ENCODE results near the gene BAIAP2. TPM values are rescaled to one million over a fixed set of nuclear protein-coding genes. Genes with fewer than 3 reads are reported as not detected.

BAIAP2 gene
- total and polyA plus RNA-seq, 8 donors = 4.7 to 16.4 (median 11.1) TPM

GRCh38 chr17:80989586-80989913 is 45.4 kb upstream of the BAIAP2 start:
- no peak for ATAC-seq
- H3K4me3 ChIP-seq = no peak overlapping the region
- intact Hi-C loops (cut with DNase I) = no loop called here

GRCh38 chr17:80990921-80991644 is 43.9 kb upstream of the BAIAP2 start:
- Histone ChIP-seq H3K27me3 (no peaks in the 10 kb centered on the region), H3K4me1 (peaks cover 0 to 15% (median 8%) of the 10 kb centered on the region in 3 donors), H3K9me3 (no peaks in the 10 kb centered on the region), H3K4me3 (peak overlapping the region; percentile 93 to 99 (median 98)), H3K36me3 (peaks cover 0 to 10% (median 0%) of the 10 kb centered on the region in 3 donors), H3K27ac (no peak overlapping the region)
- ATAC-seq (peak in 1 of 4 donors; percentile 5), DNase-seq (peak in 1 of 6 donors; percentile 46), FAIRE-seq (no peak)
- WGBS, 2 donors = 22 to 30% methylated on average over 22 of the region's 22 CpGs
- no peak for TF ChIP-seq CTCF (IDR thresholded peaks at IDR 0.05)
- intact Hi-C loops (cut with DNase I) = no loop called here

More at GRCh38 chr17:80989586-80989913, 45.4 kb upstream of the BAIAP2 start:
- WGBS, 2 donors = 66 to 70% methylated on average over 11 of the region's 11 CpGs
- DNase-seq = no peak
- Histone ChIP-seq H3K27me3 (no peaks in the 10 kb centered on the region), H3K27ac (no peak overlapping the region), H3K4me1 (peaks cover 0 to 15% (median 8%) of the 10 kb centered on the region in 3 donors), H3K9me3 (no peaks in the 10 kb centered on the region), H3K36me3 (no peaks in the 10 kb centered on the region)
- no peak for TF ChIP-seq CTCF (IDR thresholded peaks at IDR 0.05)
- FAIRE-seq = no peak

GRCh38 chr17:80991645-80992076 is 43.3 kb upstream of the BAIAP2 start, which contains the start of gene CHMP6:
CHMP6 (plus strand) TSS chr17:80991841; CDS start chr17:80991919, 78 bp downstream.
- no peak for TF ChIP-seq CTCF (IDR thresholded peaks at IDR 0.05)
- Histone ChIP-seq H3K27ac (peak within 1 kb of the TSS in 1 of 4 donors; percentile 22), H3K36me3 (peaks cover 0 to 16% (median 4%) of the 10 kb centered on the region in 3 donors), H3K4me1 (peaks cover 0 to 15% (median 8%) of the 10 kb centered on the region in 3 donors), H3K27me3 (no peaks in the 10 kb centered on the region), H3K9me3 (no peaks in the 10 kb centered on the region), H3K4me3 (peak within 1 kb of the TSS; percentile 93 to 99 (median 98))
- intact Hi-C loops (cut with DNase I) = no loop called here
- peak; percentile 76 to 90 (median 84) for ATAC-seq
- whole genome bisulfite sequencing, 2 donors = 1% methylated on average over 52 to 66 of the region's 66 CpGs
- FAIRE-seq = no peak
- peak; percentile 65 to 92 (median 78) for DNase-seq

GRCh38 chr17:80992077-80992947 is 42.6 kb upstream of the BAIAP2 start:
- H3K36me3 ChIP-seq = peaks cover under 1 to 22% (median 5%) of the 10 kb centered on the region in 3 donors
- peaks cover 0 to 15% (median 8%) of the 10 kb centered on the region in 3 donors for H3K4me1 ChIP-seq
- DNase-seq = peak in 3 of 6 donors; percentile 54 to 83 (median 67)
- no peaks in the 10 kb centered on the region for H3K27me3 ChIP-seq
- no peak for TF ChIP-seq CTCF (IDR thresholded peaks at IDR 0.05)
- FAIRE-seq = no peak
- WGBS, 2 donors = 2 to 3% methylated on average over 43 to 90 of the region's 90 CpGs
- intact Hi-C loops (cut with DNase I) = no loop called here
- ATAC-seq = peak in 3 of 4 donors; percentile 7 to 41 (median 25)
- no peaks in the 10 kb centered on the region for H3K9me3 ChIP-seq
- H3K4me3 ChIP-seq = peak overlapping the region; percentile 93 to 99 (median 98)
- H3K27ac ChIP-seq = peak overlapping the region in 1 of 4 donors; percentile 22
